Transverse colon (tissue), 4 donors: ENCODE data around the gene FDPS.

ENCODE experiments used
- CTCF ChIP-seq, 5 experiments: fragments of 200-600 bp in 3 of 5; fragments of 450-650 bp in 2 of 5; sonication (generic) in 3 of 5; IDR thresholded peaks; 1 replicate in 2 of 5; 2 replicates in 3 of 5; pipeline ENCODE4 v1.5.1; 2016 to 2017; ENCODE audit warnings: antibody characterized with exemption in 5 of 5, inconsistent platforms in 3 of 5, mild to moderate bottlenecking in 2 of 5, moderate library complexity in 1 of 5
- EP300 ChIP-seq: sonication (generic); formaldehyde crosslinking; IDR thresholded peaks from one replicate; pipeline ENCODE4 v1.6.1; 2017; ENCODE audit warnings: antibody characterized with exemption, low read depth
- POLR2A ChIP-seq: fragments of 450-650 bp; IDR thresholded peaks from one replicate; pipeline ENCODE4 v1.6.1; 2016; ENCODE audit warnings: antibody characterized with exemption, mild to moderate bottlenecking, moderate library complexity
- POLR2AphosphoS5 ChIP-seq, 3 donors: sonication (generic); formaldehyde crosslinking; IDR thresholded peaks; one replicate each; pipeline ENCODE4 v1.6.1; 2016; ENCODE audit warnings: antibody characterized with exemption in 3 of 3

- TF ChIP-seq POLR2AphosphoS5 (IDR thresholded peaks at IDR 0.05) (no peak), CTCF (IDR thresholded peaks at IDR 0.05) (no peak), POLR2A (no peak), EP300 (no peak)
These were observed 10.9 kb downstream of the FDPS start for GRCh38 chr1:155319536-155319935.
